Measurements from ENCODE around the gene UBE2E3.

DNA sequence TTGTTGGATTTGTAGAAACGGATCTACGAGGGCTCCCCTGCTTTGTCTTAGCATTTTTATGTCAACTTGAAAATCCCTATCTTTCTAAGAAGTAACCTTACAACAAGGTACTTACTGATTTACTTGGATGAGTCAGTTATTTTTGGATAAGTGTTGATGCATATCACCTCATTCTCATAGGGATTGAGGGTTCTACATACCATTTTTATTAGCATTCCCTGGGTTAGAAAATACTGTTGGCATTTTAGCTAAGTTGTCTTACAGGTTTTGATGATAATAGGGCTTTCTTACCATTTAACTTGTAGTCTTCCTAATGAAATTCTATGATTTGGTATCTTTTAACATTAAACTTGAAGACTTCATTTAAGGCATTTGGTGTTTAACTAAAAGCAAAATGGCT lies 125.2 kb downstream of the UBE2E3 start:
- TF ChIP-seq, protein P1, sequence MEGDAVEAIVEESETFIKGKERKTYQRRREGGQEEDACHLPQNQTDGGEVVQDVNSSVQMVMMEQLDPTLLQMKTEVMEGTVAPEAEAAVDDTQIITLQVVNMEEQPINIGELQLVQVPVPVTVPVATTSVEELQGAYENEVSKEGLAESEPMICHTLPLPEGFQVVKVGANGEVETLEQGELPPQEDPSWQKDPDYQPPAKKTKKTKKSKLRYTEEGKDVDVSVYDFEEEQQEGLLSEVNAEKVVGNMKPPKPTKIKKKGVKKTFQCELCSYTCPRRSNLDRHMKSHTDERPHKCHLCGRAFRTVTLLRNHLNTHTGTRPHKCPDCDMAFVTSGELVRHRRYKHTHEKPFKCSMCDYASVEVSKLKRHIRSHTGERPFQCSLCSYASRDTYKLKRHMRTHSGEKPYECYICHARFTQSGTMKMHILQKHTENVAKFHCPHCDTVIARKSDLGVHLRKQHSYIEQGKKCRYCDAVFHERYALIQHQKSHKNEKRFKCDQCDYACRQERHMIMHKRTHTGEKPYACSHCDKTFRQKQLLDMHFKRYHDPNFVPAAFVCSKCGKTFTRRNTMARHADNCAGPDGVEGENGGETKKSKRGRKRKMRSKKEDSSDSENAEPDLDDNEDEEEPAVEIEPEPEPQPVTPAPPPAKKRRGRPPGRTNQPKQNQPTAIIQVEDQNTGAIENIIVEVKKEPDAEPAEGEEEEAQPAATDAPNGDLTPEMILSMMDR (IDR thresholded peaks at IDR 0.05), result no peak
- TF ChIP-seq POLR2A (IDR thresholded peaks at IDR 0.05), result no peak

All from lower leg skin (tissue), 3 donors.